SK-N-SH treated with all-trans-retinoic acid at 6 μM for 48 hours (cell line): ENCODE data around the gene SERPINB6.

Source experiments
- BACH2 ChIP-seq: fragments of 250-450 bp; sonication (Bioruptor Pico); IDR thresholded peaks from 2 replicates; pipeline ENCODE4 v1.9.0; 2021; ENCODE audit warnings: mild to moderate bottlenecking, borderline replicate concordance
- RARB ChIP-seq: fragments of 250-450 bp; sonication (Bioruptor Pico); IDR thresholded peaks from 2 replicates; pipeline ENCODE4 v1.8.0; 2021; ENCODE audit warnings: mild to moderate bottlenecking, moderate library complexity
- ZFP30 ChIP-seq: fragments of 450-650 bp; formaldehyde crosslinking; IDR thresholded peaks from 2 replicates; pipeline ENCODE4 v1.5.0; 2022; ENCODE audit warnings: mild to moderate bottlenecking, moderate library complexity
- ZNF70 ChIP-seq: fragments of 450-650 bp; formaldehyde crosslinking; IDR thresholded peaks from 2 replicates; pipeline ENCODE4 v1.5.0; 2020; ENCODE audit warnings: mild to moderate bottlenecking, moderate library complexity
- TF ChIP-seq, protein P1 (sequence below): fragments of 250-450 bp; sonication (Bioruptor Pico); IDR thresholded peaks from 2 replicates; pipeline ENCODE4 v1.5.1; 2021; ENCODE audit warnings: mild to moderate bottlenecking, moderate library complexity
- TF ChIP-seq, protein P2 (sequence below): fragments of 250-450 bp; sonication (Bioruptor Pico); IDR thresholded peaks from 2 replicates; pipeline ENCODE4 v1.8.0; 2021; ENCODE audit warnings: low read depth, mild to moderate bottlenecking, moderate library complexity, borderline replicate concordance
- TF ChIP-seq, protein P3 (sequence below): fragments of 250-450 bp; sonication (Bioruptor Pico); IDR thresholded peaks from 2 replicates; pipeline ENCODE4 v1.8.0; 2020; ENCODE audit warnings: mild to moderate bottlenecking, moderate library complexity, borderline replicate concordance

DNA sequence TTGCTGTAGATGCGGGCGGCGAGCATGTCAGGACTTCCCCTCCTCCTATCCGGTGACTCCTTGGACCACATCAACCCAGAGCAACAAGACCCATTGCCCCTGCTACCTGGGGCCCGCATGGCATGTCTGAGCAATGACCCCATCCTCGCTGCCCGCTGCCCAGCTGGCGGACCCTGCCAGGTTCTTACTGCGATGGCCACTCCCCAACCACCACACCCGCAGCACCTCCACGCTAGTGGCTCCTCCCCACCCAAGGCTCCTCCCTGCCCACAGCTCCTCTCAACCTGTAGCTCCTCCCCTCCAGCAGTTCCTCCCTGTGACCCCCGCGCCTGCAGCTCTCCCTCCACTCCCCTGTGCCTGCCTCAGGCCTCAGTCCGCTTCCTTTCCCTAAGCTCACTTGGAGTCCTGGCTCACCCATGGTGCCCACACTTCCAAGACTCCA lies 50.7 kb downstream of the SERPINB6 start:
- no peak for TF ChIP-seq ZNF70 (CRISPR knock-in tag)
- no peak for TF ChIP-seq ZFP30
- TF ChIP-seq RARB (CRISPR knock-in tag) = no peak
- TF ChIP-seq, protein P1, sequence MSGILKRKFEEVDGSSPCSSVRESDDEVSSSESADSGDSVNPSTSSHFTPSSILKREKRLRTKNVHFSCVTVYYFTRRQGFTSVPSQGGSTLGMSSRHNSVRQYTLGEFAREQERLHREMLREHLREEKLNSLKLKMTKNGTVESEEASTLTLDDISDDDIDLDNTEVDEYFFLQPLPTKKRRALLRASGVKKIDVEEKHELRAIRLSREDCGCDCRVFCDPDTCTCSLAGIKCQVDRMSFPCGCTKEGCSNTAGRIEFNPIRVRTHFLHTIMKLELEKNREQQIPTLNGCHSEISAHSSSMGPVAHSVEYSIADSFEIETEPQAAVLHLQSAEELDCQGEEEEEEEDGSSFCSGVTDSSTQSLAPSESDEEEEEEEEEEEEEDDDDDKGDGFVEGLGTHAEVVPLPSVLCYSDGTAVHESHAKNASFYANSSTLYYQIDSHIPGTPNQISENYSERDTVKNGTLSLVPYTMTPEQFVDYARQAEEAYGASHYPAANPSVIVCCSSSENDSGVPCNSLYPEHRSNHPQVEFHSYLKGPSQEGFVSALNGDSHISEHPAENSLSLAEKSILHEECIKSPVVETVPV (CRISPR knock-in tag) = no peak
- TF ChIP-seq, protein P2, sequence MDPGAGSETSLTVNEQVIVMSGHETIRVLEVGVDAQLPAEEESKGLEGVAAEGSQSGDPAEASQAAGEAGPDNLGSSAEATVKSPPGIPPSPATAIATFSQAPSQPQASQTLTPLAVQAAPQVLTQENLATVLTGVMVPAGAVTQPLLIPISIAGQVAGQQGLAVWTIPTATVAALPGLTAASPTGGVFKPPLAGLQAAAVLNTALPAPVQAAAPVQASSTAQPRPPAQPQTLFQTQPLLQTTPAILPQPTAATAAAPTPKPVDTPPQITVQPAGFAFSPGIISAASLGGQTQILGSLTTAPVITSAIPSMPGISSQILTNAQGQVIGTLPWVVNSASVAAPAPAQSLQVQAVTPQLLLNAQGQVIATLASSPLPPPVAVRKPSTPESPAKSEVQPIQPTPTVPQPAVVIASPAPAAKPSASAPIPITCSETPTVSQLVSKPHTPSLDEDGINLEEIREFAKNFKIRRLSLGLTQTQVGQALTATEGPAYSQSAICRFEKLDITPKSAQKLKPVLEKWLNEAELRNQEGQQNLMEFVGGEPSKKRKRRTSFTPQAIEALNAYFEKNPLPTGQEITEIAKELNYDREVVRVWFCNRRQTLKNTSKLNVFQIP (CRISPR knock-in tag) = no peak
- no peak for TF ChIP-seq BACH2
- TF ChIP-seq, protein P3, sequence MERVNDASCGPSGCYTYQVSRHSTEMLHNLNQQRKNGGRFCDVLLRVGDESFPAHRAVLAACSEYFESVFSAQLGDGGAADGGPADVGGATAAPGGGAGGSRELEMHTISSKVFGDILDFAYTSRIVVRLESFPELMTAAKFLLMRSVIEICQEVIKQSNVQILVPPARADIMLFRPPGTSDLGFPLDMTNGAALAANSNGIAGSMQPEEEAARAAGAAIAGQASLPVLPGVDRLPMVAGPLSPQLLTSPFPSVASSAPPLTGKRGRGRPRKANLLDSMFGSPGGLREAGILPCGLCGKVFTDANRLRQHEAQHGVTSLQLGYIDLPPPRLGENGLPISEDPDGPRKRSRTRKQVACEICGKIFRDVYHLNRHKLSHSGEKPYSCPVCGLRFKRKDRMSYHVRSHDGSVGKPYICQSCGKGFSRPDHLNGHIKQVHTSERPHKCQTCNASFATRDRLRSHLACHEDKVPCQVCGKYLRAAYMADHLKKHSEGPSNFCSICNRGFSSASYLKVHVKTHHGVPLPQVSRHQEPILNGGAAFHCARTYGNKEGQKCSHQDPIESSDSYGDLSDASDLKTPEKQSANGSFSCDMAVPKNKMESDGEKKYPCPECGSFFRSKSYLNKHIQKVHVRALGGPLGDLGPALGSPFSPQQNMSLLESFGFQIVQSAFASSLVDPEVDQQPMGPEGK (CRISPR knock-in tag) = no peak
